ENCODE results near the gene ERCC6L2.

ERCC6L2 gene

GRCh38 chr9:95954940-95955339 lies 79.4 kb downstream of the ERCC6L2 start:
- Histone ChIP-seq H3K9me3 (ENCODE audit: control extremely low read depth in 1 of 5, control insufficient read depth in 4 of 5, insufficient read depth in 2 of 5, low read depth in 1 of 5, low read length in 4 of 5) (peaks cover 3 to 17% (median 9%) of the 10 kb centered on the region in 5 experiments), H3K36me3 (ENCODE audit: control insufficient read depth in 4 of 4, insufficient read depth in 4 of 4, low read length in 3 of 4) (peaks cover 5 to 37% (median 10%) of the 10 kb centered on the region in 4 experiments), H3K4me1 (ENCODE audit: control extremely low read depth in 1 of 4, control insufficient read depth in 4 of 4, insufficient read depth in 4 of 4, low read length in 3 of 4) (no peaks in the 10 kb centered on the region), H3K27me3 (replicated peaks in 2 of 5; ENCODE audit: control insufficient read depth in 4 of 5, insufficient read depth in 5 of 5, low read length in 4 of 5) (no peaks in the 10 kb centered on the region), H3K4me3 (ENCODE audit: control insufficient read depth in 1 of 7, extremely low read depth in 1 of 7, insufficient read depth in 4 of 7, low read depth in 2 of 7, low read length in 6 of 7) (no peak overlapping the region), H3K27ac (ENCODE audit: insufficient read depth in 1 of 2, low read depth in 1 of 2, low read length in 2 of 2, poor library complexity in 1 of 2, severe bottlenecking in 2 of 2) (no peak overlapping the region)
- ChIA-PET CTCF (no interaction called here), POLR2A (no interaction called here)
- DNase-seq: no peak
- WGBS (ENCODE audit: insufficient coverage): no CpG with 5 or more reads among the region's 2 CpGs

GRCh38 chr9:95962936-95963335 lies 87.4 kb downstream of the ERCC6L2 start:
- Histone ChIP-seq H3K4me3 (ENCODE audit: control insufficient read depth in 1 of 7, extremely low read depth in 1 of 7, insufficient read depth in 4 of 7, low read depth in 2 of 7, low read length in 6 of 7) (no peak overlapping the region), H3K36me3 (ENCODE audit: control insufficient read depth in 4 of 4, insufficient read depth in 4 of 4, low read length in 3 of 4) (peaks cover 0 to 10% (median 5%) of the 10 kb centered on the region in 4 experiments), H3K4me1 (ENCODE audit: control extremely low read depth in 1 of 4, control insufficient read depth in 4 of 4, insufficient read depth in 4 of 4, low read length in 3 of 4) (no peaks in the 10 kb centered on the region), H3K9me3 (ENCODE audit: control extremely low read depth in 1 of 5, control insufficient read depth in 4 of 5, insufficient read depth in 2 of 5, low read depth in 1 of 5, low read length in 4 of 5) (peaks cover 0 to 10% (median 0%) of the 10 kb centered on the region in 5 experiments), H3K27me3 (replicated peaks in 2 of 5; ENCODE audit: control insufficient read depth in 4 of 5, insufficient read depth in 5 of 5, low read length in 4 of 5) (no peaks in the 10 kb centered on the region), H3K27ac (ENCODE audit: insufficient read depth in 1 of 2, low read depth in 1 of 2, low read length in 2 of 2, poor library complexity in 1 of 2, severe bottlenecking in 2 of 2) (no peak overlapping the region)
- ChIA-PET POLR2A (no interaction called here), CTCF (no interaction called here)
- WGBS (ENCODE audit: insufficient coverage): no CpG with 5 or more reads among the region's 2 CpGs
- no peak for DNase-seq

GRCh38 chr9:95963659-95964058 lies 88.2 kb downstream of the ERCC6L2 start:
- no peaks in the 10 kb centered on the region for H3K4me1 ChIP-seq (ENCODE audit: control extremely low read depth in 1 of 4, control insufficient read depth in 4 of 4, insufficient read depth in 4 of 4, low read length in 3 of 4)
- H3K36me3 ChIP-seq (ENCODE audit: control insufficient read depth in 4 of 4, insufficient read depth in 4 of 4, low read length in 3 of 4): peaks cover 0 to 10% (median 5%) of the 10 kb centered on the region in 4 experiments
- no peak overlapping the region for H3K27ac ChIP-seq (ENCODE audit: insufficient read depth in 1 of 2, low read depth in 1 of 2, low read length in 2 of 2, poor library complexity in 1 of 2, severe bottlenecking in 2 of 2)
- peaks cover 0 to 10% (median 0%) of the 10 kb centered on the region in 5 experiments for H3K9me3 ChIP-seq (ENCODE audit: control extremely low read depth in 1 of 5, control insufficient read depth in 4 of 5, insufficient read depth in 2 of 5, low read depth in 1 of 5, low read length in 4 of 5)
- ChIA-PET POLR2A (interaction anchor here (0.6 kb wide), 1 partner anchor 19 kb away, joined by 3 read pairs; no protein-coding TSS in a partner anchor), CTCF (no interaction called here)
- WGBS (ENCODE audit: insufficient coverage): 100% methylated on average over 1 of the region's 3 CpGs
- no peak for DNase-seq
- no peak overlapping the region for H3K4me3 ChIP-seq (ENCODE audit: control insufficient read depth in 1 of 7, extremely low read depth in 1 of 7, insufficient read depth in 4 of 7, low read depth in 2 of 7, low read length in 6 of 7)
- no peaks in the 10 kb centered on the region for H3K27me3 ChIP-seq (replicated peaks in 2 of 5; ENCODE audit: control insufficient read depth in 4 of 5, insufficient read depth in 5 of 5, low read length in 4 of 5)

- POLR2A ChIA-PET: no interaction called here
- CTCF ChIA-PET: no interaction called here
- Histone ChIP-seq H3K9me3 (ENCODE audit: control extremely low read depth in 1 of 5, control insufficient read depth in 4 of 5, insufficient read depth in 2 of 5, low read depth in 1 of 5, low read length in 4 of 5) (peaks cover 0 to under 1% (median 0%) of the 10 kb centered on the region in 5 experiments), H3K36me3 (ENCODE audit: control insufficient read depth in 4 of 4, insufficient read depth in 4 of 4, low read length in 3 of 4) (peaks cover 0 to 16% (median 10%) of the 10 kb centered on the region in 4 experiments), H3K4me3 (ENCODE audit: control insufficient read depth in 1 of 7, extremely low read depth in 1 of 7, insufficient read depth in 4 of 7, low read depth in 2 of 7, low read length in 6 of 7) (no peak overlapping the region), H3K27me3 (replicated peaks in 2 of 5; ENCODE audit: control insufficient read depth in 4 of 5, insufficient read depth in 5 of 5, low read length in 4 of 5) (no peaks in the 10 kb centered on the region), H3K27ac (ENCODE audit: insufficient read depth in 1 of 2, low read depth in 1 of 2, low read length in 2 of 2, poor library complexity in 1 of 2, severe bottlenecking in 2 of 2) (no peak overlapping the region), H3K4me1 (ENCODE audit: control extremely low read depth in 1 of 4, control insufficient read depth in 4 of 4, insufficient read depth in 4 of 4, low read length in 3 of 4) (no peaks in the 10 kb centered on the region)
- no peak for DNase-seq
- WGBS (ENCODE audit: insufficient coverage): 100% methylated on average over 1 of the region's 2 CpGs
These were observed 90.8 kb downstream of the ERCC6L2 start for GRCh38 chr9:95966306-95966705.

GRCh38 chr9:95970317-95970716 lies 94.8 kb downstream of the ERCC6L2 start:
- H3K4me1 ChIP-seq (ENCODE audit: control extremely low read depth in 1 of 4, control insufficient read depth in 4 of 4, insufficient read depth in 4 of 4, low read length in 3 of 4): no peaks in the 10 kb centered on the region
- no peak overlapping the region for H3K4me3 ChIP-seq (ENCODE audit: control insufficient read depth in 1 of 7, extremely low read depth in 1 of 7, insufficient read depth in 4 of 7, low read depth in 2 of 7, low read length in 6 of 7)
- H3K9me3 ChIP-seq (ENCODE audit: control extremely low read depth in 1 of 5, control insufficient read depth in 4 of 5, insufficient read depth in 2 of 5, low read depth in 1 of 5, low read length in 4 of 5): no peaks in the 10 kb centered on the region
- ChIA-PET CTCF (no interaction called here), POLR2A (interaction anchor here (0.6 kb wide), 1 partner anchor 782 kb away, joined by 4 read pairs; no protein-coding TSS in a partner anchor)
- peaks cover 10 to 36% (median 24%) of the 10 kb centered on the region in 4 experiments for H3K36me3 ChIP-seq (ENCODE audit: control insufficient read depth in 4 of 4, insufficient read depth in 4 of 4, low read length in 3 of 4)
- H3K27ac ChIP-seq (ENCODE audit: insufficient read depth in 1 of 2, low read depth in 1 of 2, low read length in 2 of 2, poor library complexity in 1 of 2, severe bottlenecking in 2 of 2): no peak overlapping the region
- DNase-seq: no peak
- H3K27me3 ChIP-seq (replicated peaks in 2 of 5; ENCODE audit: control insufficient read depth in 4 of 5, insufficient read depth in 5 of 5, low read length in 4 of 5): no peaks in the 10 kb centered on the region

- H3K27me3 ChIP-seq (replicated peaks in 2 of 5; ENCODE audit: control insufficient read depth in 4 of 5, insufficient read depth in 5 of 5, low read length in 4 of 5): no peaks in the 10 kb centered on the region
- no peak overlapping the region for H3K4me3 ChIP-seq (ENCODE audit: control insufficient read depth in 1 of 7, extremely low read depth in 1 of 7, insufficient read depth in 4 of 7, low read depth in 2 of 7, low read length in 6 of 7)
- no peaks in the 10 kb centered on the region for H3K9me3 ChIP-seq (ENCODE audit: control extremely low read depth in 1 of 5, control insufficient read depth in 4 of 5, insufficient read depth in 2 of 5, low read depth in 1 of 5, low read length in 4 of 5)
- 100% methylated on average over 1 of the region's 2 CpGs for WGBS (ENCODE audit: insufficient coverage)
- H3K27ac ChIP-seq (ENCODE audit: insufficient read depth in 1 of 2, low read depth in 1 of 2, low read length in 2 of 2, poor library complexity in 1 of 2, severe bottlenecking in 2 of 2): no peak overlapping the region
- ChIA-PET POLR2A (no interaction called here), CTCF (no interaction called here)
- no peak for DNase-seq
- H3K4me1 ChIP-seq (ENCODE audit: control extremely low read depth in 1 of 4, control insufficient read depth in 4 of 4, insufficient read depth in 4 of 4, low read length in 3 of 4): no peaks in the 10 kb centered on the region
- H3K36me3 ChIP-seq (ENCODE audit: control insufficient read depth in 4 of 4, insufficient read depth in 4 of 4, low read length in 3 of 4): peaks cover 14 to 32% (median 22%) of the 10 kb centered on the region in 4 experiments
These were observed 96.3 kb downstream of the ERCC6L2 start for GRCh38 chr9:95971815-95972214.

- H3K27me3 ChIP-seq (replicated peaks in 2 of 5; ENCODE audit: control insufficient read depth in 4 of 5, insufficient read depth in 5 of 5, low read length in 4 of 5): no peaks in the 10 kb centered on the region
- no peaks in the 10 kb centered on the region for H3K9me3 ChIP-seq (ENCODE audit: control extremely low read depth in 1 of 5, control insufficient read depth in 4 of 5, insufficient read depth in 2 of 5, low read depth in 1 of 5, low read length in 4 of 5)
- no CpG with 5 or more reads among the region's 1 CpG for WGBS (ENCODE audit: insufficient coverage)
- H3K4me3 ChIP-seq (ENCODE audit: control insufficient read depth in 1 of 7, extremely low read depth in 1 of 7, insufficient read depth in 4 of 7, low read depth in 2 of 7, low read length in 6 of 7): no peak overlapping the region
- POLR2A ChIA-PET: no interaction called here
- H3K27ac ChIP-seq (ENCODE audit: insufficient read depth in 1 of 2, low read depth in 1 of 2, low read length in 2 of 2, poor library complexity in 1 of 2, severe bottlenecking in 2 of 2): no peak overlapping the region
- CTCF ChIA-PET: no interaction called here
- no peaks in the 10 kb centered on the region for H3K4me1 ChIP-seq (ENCODE audit: control extremely low read depth in 1 of 4, control insufficient read depth in 4 of 4, insufficient read depth in 4 of 4, low read length in 3 of 4)
- no peak for DNase-seq
- H3K36me3 ChIP-seq (ENCODE audit: control insufficient read depth in 4 of 4, insufficient read depth in 4 of 4, low read length in 3 of 4): peaks cover 14 to 26% (median 20%) of the 10 kb centered on the region in 4 experiments
These were observed 98.9 kb downstream of the ERCC6L2 start for GRCh38 chr9:95974389-95974788.

Data from common myeloid progenitor, CD34-positive (primary cell).